Endodermal cell (in vitro differentiated cells): ENCODE results near the gene ADAMTS15. TPM values are rescaled to one million over a fixed set of nuclear protein-coding genes. Genes with fewer than 3 reads are reported as not detected.

Experiments
- DNase-seq: peaks from one replicate; pipeline ENCODE4 v3.0.0-alpha.2; 2017
- H3K27ac ChIP-seq: 2 replicates; pipeline ENCODE4 v1.5.1; 2013; ENCODE audit warnings: mild to moderate bottlenecking, low read depth, low read length, moderate library complexity
- H3K27me3 ChIP-seq: 2 replicates; pipeline ENCODE4 v1.6.1; 2013; ENCODE audit warnings: mild to moderate bottlenecking, low read length, moderate library complexity; ENCODE audit not compliant: insufficient read depth, control insufficient read depth, poor library complexity, severe bottlenecking
- H3K36me3 ChIP-seq: 2 replicates; pipeline ENCODE4 v1.7.0; 2013; ENCODE audit warnings: mild to moderate bottlenecking, low read length, moderate library complexity; ENCODE audit not compliant: control insufficient read depth, insufficient read depth
- H3K4me1 ChIP-seq: one replicate; pipeline ENCODE4 v1.7.0; 2013; ENCODE audit warnings: low read length; ENCODE audit not compliant: control insufficient read depth, insufficient read depth
- H3K4me3 ChIP-seq: 2 replicates; pipeline ENCODE4 v1.5.1; 2013; ENCODE audit warnings: mild to moderate bottlenecking, low read length, moderate library complexity
- H3K9ac ChIP-seq: 2 replicates; pipeline ENCODE4 v1.6.1; 2013; ENCODE audit warnings: mild to moderate bottlenecking, low read length, moderate library complexity; ENCODE audit not compliant: poor library complexity, severe bottlenecking; ENCODE audit errors: extremely low read depth
- H3K9me3 ChIP-seq: 2 replicates; pipeline ENCODE4 v1.6.1; 2013; ENCODE audit warnings: mild to moderate bottlenecking, low read length, moderate library complexity; ENCODE audit not compliant: control insufficient read depth
- H3K27ac Mint-ChIP-seq: 2 replicates; pipeline ENCODE4 v1.8.0; 2020; ENCODE audit warnings: mixed read lengths
- H3K27me3 Mint-ChIP-seq: 2 replicates; pipeline ENCODE4 v1.8.0; 2021; ENCODE audit warnings: mild to moderate bottlenecking, mixed read lengths; ENCODE audit not compliant: insufficient read depth
- H3K36me3 Mint-ChIP-seq: 2 replicates; pipeline ENCODE4 v1.8.0; 2020; ENCODE audit warnings: low read depth, mixed read lengths
- H3K4me1 Mint-ChIP-seq: 2 replicates; pipeline ENCODE4 v1.8.0; 2020; ENCODE audit warnings: mixed read lengths
- H3K4me3 Mint-ChIP-seq: 2 replicates; pipeline ENCODE4 v1.8.0; 2020; ENCODE audit warnings: mild to moderate bottlenecking, moderate library complexity, mixed read lengths
- H3K9me3 Mint-ChIP-seq: 2 replicates; pipeline ENCODE4 v1.8.0; 2020; ENCODE audit warnings: mild to moderate bottlenecking, mixed read lengths
- CTCF ChIP-seq: fragments of 200-600 bp; sonication (generic); conservative IDR thresholded peaks from 2 replicates; pipeline ENCODE4 v1.5.0; 2021; ENCODE audit warnings: antibody characterized with exemption, mild to moderate bottlenecking
- WGBS, 2 experiments: methylation state at CpG; one replicate each; pipeline versions ENCODE4 v1.1.5 to v1.1.7; 2013; ENCODE audit warnings: missing lambda C conversion rate in 2 of 2, mixed read lengths in 1 of 2; ENCODE audit not compliant: insufficient coverage in 1 of 2, insufficient read length in 1 of 2; 5-methylcytosine and 5-hydroxymethylcytosine counted together
- total RNA-seq, 2 donors: library from RNA; stranded (reverse); fragmentation: NEBNext Ultra II Directional in 1 of 2; extraction: Animal tissue kit (Norgen Biotek cat#: 25700) in 1 of 2; gene quantifications; 2 replicates in 1 of 2; 3 replicates in 1 of 2; pipeline ENCODE4 v1.2.1, GENCODE V29; 2021

The ADAMTS15 gene
- total RNA-seq, 2 donors from 2014 or later, result 0.27 to 1.0 TPM

GRCh38 chr11:130476922-130477491, 28.6 kb downstream of the ADAMTS15 start:
- H3K4me3 ChIP-seq, result no peak overlapping the region
- Mint-ChIP-seq H3K4me3 (no peak overlapping the region), H3K36me3 (no peaks in the 10 kb centered on the region), H3K27me3 (no peaks in the 10 kb centered on the region), H3K27ac (peak overlapping the region; percentile 27), H3K4me1 (no peaks in the 10 kb centered on the region), H3K9me3 (no peaks in the 10 kb centered on the region)
- no peak for TF ChIP-seq CTCF
- no peaks in the 10 kb centered on the region for H3K4me1 ChIP-seq
- DNase-seq, result peak; percentile 53
- no peak overlapping the region for H3K27ac ChIP-seq
- H3K9me3 ChIP-seq, result no peaks in the 10 kb centered on the region
- 87 to 94% methylated on average over 9 to 16 of the region's 16 CpGs for WGBS, 2 experiments
- H3K27me3 ChIP-seq, result no peaks in the 10 kb centered on the region
- H3K36me3 ChIP-seq, result no peaks in the 10 kb centered on the region
- H3K9ac ChIP-seq, result no peak overlapping the region

GRCh38 chr11:130477586-130478203, 29.2 kb downstream of the ADAMTS15 start:
- H3K27ac Mint-ChIP-seq, result no peak overlapping the region
- H3K27ac ChIP-seq, result no peak overlapping the region

GRCh38 chr11:130478204-130478701, 29.8 kb downstream of the ADAMTS15 start:
- H3K4me1 Mint-ChIP-seq, result no peaks in the 10 kb centered on the region
- WGBS, 2 experiments, result 71 to 86% methylated on average over 7 to 10 of the region's 10 CpGs
- Histone ChIP-seq H3K9me3 (no peaks in the 10 kb centered on the region), H3K27me3 (no peaks in the 10 kb centered on the region), H3K9ac (no peak overlapping the region), H3K4me3 (no peak overlapping the region), H3K27ac (no peak overlapping the region), H3K4me1 (no peaks in the 10 kb centered on the region), H3K36me3 (no peaks in the 10 kb centered on the region)
- no peaks in the 10 kb centered on the region for H3K27me3 Mint-ChIP-seq
- no peak overlapping the region for H3K27ac Mint-ChIP-seq
- TF ChIP-seq CTCF, result no peak
- H3K36me3 Mint-ChIP-seq, result no peaks in the 10 kb centered on the region
- DNase-seq, result peak; percentile 60
- no peaks in the 10 kb centered on the region for H3K9me3 Mint-ChIP-seq
- H3K4me3 Mint-ChIP-seq, result no peak overlapping the region

More at GRCh38 chr11:130477586-130478203, 29.2 kb downstream of the ADAMTS15 start:
- no peaks in the 10 kb centered on the region for H3K9me3 Mint-ChIP-seq
- no peak overlapping the region for H3K4me3 ChIP-seq
- no peak overlapping the region for H3K4me3 Mint-ChIP-seq
- no peak for DNase-seq
- H3K36me3 ChIP-seq, result no peaks in the 10 kb centered on the region
- no peaks in the 10 kb centered on the region for H3K4me1 Mint-ChIP-seq
- no peaks in the 10 kb centered on the region for H3K27me3 ChIP-seq
- 93 to 95% methylated on average over 6 of the region's 6 CpGs for WGBS, 2 experiments
- no peak overlapping the region for H3K9ac ChIP-seq
- no peaks in the 10 kb centered on the region for H3K4me1 ChIP-seq
- no peaks in the 10 kb centered on the region for H3K27me3 Mint-ChIP-seq
- H3K9me3 ChIP-seq, result no peaks in the 10 kb centered on the region
- no peaks in the 10 kb centered on the region for H3K36me3 Mint-ChIP-seq
- no peak for TF ChIP-seq CTCF
